CD4-positive, alpha-beta T cell treated with Interleukin-2 at 100 ng/mL for 4 hours (primary cell): ENCODE data around the gene HTR4.

Experiments
- DNase-seq: peaks from one replicate; pipeline ENCODE4 v3.0.0-alpha.2; 2020; ENCODE audit warnings: low spot score

HTR4 gene

DNA sequence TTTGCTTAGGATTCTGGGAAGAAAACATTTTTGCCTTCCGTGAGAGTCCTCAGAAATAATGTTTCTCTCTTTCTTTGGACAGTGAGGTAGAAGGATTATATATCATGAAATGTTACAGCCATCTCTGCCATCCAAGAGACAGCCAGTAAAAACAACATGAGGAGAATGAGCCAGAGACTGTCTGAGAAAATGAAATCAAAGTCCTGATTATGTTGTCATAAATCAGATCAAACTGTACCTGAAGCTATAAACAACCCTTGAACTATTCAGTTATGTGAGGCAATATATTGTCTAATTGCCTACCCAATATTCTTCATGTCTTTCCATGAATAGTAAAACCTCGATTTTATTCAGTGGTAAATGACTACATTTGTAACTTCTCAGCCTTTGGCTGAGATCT lies 9.2 kb upstream of the HTR4 start:
- no peak for DNase-seq

GRCh38 chr5:148660346-148660660 lies 6.0 kb upstream of the HTR4 start:
- no peak for DNase-seq

DNA sequence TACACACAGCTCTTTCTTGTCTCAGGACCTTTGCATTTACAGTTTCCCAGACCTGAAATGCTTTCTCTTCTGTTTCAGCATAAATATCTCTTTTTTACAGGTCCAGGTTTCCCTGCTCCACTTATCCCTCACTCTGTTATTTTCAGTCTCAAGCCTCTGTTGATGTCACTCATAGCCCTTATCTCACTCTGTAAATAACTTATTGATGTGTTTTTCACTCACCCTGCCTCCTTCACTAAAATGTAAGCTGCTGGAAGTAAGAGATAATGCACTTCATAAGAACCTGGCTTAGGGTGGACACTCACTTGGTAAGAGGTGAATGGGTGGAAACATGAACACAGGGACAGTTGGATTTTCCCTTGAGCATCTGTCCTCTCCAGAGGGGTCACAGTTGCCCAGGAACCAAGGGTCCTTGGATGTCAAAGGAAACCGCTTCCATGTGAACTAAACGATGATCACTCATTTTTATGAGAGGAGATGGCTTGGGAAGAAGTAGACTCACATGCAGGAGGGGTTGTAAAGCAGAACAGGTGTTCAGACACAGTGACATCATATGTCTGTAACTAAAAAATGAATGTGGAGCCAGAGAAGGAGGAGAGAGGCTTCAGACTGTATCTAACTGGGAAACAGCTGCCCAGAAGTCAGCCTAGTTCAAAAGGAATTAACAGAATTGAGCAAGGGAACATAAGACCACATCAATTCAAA lies 5.5 kb upstream of the HTR4 start:
- DNase-seq, result no peak

- DNase-seq, result no peak
Observed at GRCh38 chr5:148653291-148653835, 964 bp downstream of the HTR4 start.

DNA sequence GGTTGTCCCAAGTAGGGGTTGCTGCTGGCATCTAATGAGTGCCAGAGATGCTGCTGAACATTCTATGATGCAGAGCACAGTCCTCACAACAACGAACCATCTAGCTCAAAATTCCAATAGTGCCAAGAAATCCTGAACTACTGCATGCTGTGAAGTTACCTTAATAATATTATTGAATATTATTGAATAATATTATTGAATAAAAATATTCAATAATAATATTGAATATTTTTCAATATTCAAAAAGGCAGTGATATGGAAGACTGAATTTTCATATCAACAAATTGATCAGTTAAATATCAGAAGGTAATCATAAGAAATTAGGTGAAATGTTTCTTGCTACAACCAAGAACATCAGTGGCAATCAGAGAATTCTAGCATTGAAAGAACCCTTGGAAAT lies 2.8 kb downstream of the HTR4 start:
- no peak for DNase-seq

DNA sequence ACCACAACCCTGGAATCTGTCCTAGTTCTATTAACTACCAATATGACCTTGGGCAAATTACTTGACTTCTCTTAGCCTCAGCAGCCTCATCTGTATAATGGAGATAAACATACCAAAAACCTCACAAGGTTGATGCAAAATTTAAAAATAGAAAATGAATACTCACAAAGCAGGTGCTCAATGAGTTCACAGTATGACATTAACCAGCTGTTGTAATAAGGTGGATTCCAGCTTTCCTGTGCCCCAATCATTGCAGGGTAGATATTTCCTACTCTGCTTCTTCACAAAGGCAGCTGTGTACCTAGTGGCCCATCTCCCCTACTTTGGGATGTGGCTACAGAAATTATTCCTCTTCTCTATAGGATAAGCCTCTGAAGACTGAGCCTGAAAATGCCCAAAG lies 8.8 kb downstream of the HTR4 start:
- DNase-seq, result no peak

GRCh38 chr5:148641735-148642134 lies 12.6 kb downstream of the HTR4 start:
- no peak for DNase-seq

DNA sequence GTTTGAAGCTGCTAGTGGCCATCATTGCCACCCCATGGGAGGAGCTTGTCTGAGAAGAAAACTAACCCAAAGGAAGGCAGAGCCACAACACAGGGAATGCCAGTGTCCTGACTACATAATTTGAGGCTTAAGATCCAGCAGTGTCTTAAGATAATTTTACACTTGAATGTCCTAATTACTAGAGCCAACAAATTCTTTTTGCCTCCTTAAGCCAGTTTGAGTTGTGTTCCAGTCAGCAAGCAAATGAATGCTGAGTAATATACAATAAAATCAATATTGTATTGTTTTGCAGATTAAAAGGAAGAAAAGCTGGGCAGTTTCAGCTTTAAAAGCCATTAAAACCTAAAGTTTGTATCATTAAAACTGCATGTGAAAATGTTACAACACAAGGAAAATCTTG lies 13.9 kb downstream of the HTR4 start:
- DNase-seq, result no peak

DNA sequence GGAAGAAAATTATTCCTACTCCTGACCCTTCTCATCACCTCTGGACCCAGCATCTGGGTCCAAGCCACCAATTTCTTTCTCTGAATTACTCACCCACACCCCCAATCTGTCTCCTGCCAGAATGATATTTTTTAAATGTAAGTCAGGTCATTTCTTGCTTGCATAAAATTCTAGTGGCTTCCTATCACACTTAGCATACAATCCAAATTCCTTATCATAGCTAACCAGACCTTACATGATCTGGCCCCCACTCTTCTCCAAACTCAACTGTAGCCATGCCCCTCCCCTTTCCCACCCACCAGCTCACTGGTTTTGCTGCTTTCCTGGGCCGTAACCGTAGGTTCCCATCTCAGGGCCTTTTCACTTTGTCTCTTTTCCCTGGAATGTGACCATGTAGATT lies 15.2 kb downstream of the HTR4 start:
- DNase-seq, result no peak

DNA sequence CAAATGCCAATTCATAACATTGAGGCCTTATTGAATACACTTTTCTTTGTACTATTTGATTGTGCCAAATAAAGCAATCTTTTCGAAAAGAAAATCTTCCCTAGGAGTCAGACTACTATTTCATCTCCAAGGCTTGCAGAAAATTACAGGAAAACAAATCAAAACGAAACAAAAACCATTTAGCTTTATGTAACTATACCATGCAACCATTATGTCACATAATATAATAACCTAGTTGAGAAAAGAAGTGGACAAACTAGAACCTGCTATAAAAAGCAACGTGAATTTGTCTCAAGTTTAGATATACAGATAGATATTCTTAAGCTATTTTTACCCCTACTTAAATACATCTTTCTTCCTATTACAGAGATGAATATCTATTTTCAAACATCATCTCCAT lies 18.0 kb downstream of the HTR4 start:
- DNase-seq, result no peak

DNA sequence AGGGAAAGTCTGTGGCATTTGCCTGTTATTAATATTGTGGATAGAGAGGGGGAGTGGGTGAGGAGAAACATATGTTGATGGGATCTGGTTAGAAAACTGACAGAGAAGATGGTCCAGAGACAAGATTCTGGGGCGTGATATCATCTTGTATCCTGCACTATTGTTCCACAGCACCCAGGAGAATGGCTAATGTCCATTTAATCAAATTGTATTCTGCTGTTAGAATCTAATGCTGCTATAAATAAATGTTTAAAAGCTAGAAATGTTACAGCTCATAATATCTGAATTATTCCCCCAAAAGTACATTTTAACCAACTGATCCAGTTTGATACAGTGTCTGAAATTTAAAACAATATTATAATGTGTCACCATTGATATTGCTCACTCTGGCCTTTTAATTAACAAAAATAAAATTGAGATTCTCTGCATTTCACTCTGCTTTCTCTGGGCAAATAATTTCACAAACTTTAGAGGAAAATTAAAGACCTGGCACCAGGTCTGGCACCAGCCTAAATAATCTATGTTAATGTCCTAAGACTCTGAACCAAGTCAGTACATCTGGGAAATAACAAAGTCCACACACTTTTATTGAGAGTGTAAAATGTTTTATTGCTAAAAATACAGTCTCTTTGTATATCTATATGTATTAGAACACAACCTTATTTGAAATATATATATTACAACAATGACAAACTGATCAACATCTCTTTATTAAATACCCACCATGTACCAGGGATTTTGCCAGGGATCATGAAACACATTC lies 18.8 kb downstream of the HTR4 start:
- DNase-seq, result no peak

GRCh38 chr5:148633067-148633377 lies 21.3 kb downstream of the HTR4 start:
- no peak for DNase-seq

DNA sequence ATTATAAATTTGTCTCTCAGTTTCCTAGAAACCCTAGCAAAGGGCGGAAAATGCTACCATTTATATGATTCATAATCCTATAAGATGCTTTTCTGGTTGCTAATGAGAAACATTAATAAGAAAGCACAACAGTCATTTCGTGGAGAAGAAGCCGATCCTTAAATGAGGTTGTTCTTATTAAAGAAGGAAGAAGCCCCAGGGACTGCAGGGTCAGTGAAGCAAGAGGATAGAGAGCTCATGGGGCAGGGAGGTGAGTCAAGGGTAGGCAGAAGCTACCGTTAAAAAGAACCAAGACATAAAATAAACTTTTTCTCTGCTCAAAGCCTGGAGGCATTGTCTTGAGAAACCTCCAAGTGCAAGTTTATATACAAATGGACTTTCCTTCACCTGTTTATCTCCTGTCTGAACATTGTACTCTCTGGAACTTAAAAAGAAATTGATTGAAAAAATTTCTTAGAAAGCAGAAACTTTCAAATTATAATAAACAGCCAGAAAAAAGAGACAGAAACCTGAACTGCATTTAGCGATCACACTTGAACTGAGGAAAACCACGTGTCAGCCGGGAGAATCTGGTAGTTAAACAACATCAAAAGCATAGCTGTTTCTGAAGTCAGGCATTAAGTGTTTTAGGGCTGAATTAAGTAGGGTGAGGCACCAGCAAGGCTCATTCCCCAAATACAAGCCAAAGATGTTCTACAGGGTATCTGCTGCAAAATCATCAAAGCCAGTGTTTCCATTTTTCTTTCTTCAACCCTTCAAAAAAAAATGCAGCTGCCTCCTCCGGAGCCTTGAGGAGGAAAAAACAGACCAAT lies 21.9 kb downstream of the HTR4 start:
- no peak for DNase-seq

GRCh38 chr5:148626986-148627385 lies 27.3 kb downstream of the HTR4 start:
- no peak for DNase-seq

- no peak for DNase-seq
Observed at GRCh38 chr5:148626081-148626613, 28.2 kb downstream of the HTR4 start.

DNA sequence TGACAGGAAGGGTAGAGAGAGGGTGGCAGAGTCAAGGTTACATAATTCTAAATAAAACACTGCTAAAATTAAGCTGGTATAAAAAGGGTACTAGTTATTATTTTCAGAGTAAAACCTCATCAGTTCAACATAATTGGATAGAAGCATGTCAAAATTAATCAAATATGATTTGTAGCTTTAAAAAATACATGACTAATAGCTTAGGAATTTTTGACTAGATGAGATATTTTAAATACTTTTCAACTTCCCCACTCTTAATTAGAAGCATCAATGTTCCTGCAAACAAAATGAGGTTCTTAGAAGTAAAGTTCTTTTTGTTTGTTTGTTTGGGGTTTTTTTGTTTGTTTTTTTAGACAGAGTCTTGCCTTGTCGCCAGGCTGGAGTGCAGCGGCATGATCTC lies 29.1 kb downstream of the HTR4 start:
- DNase-seq, result no peak

DNA sequence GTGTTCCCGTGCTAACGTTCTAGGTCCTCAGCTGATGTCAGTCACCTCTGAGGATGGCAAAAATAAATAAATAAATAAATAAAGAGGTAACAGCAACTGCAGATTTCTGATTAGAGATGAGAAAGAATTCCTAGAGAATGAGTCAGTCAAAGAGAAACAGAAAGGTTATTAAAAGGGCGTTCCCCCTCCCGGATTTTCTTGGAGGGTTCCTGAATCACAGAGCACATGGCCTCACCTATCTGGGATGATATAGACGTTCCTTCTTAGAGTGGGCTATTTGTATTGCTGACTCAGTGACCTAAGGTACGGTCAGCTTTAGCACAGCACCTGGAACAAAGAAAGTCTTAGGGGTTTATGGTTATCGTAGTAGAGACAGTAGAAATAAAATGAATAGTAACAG lies 30.6 kb downstream of the HTR4 start:
- no peak for DNase-seq

- DNase-seq, result no peak
Observed at GRCh38 chr5:148623101-148623500, 31.2 kb downstream of the HTR4 start.

DNA sequence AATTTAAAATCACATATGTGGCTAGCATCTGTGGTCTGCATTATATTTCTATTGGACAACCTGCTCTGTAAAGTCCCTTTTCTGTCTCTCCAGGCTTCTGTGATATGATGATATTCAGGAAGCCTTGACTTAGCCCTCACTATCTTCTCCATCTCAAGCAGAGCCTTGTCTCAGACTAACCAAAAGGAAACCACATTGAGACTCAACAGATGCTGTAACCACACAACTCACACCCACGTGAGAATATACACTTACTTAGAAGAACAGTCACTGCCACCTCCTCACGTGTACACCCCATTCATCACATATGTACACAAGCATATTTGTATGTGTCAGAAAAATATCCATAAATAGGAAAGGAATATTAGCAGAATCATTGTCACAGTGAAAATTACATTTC lies 33.6 kb downstream of the HTR4 start:
- DNase-seq, result peak; percentile 46

DNA sequence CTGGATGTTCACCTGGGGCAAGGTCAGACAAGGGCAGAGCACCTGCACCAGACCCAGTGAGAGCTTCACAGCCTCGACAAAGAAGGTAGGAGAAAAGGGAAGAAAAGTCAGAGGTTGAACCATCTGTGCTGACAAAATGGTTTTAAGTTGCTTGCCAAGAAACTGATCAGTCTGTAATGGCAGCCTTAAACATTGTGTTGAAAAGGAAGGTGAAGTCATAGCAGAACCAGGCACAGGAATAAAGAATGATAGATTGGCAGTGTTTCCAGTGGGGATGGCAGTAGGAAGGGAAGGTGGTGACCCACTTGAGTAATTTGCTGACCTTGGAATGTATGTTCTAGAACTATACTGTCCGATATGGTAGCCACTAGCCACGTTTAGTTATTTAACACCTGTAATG lies 34.2 kb downstream of the HTR4 start:
- DNase-seq, result no peak

- DNase-seq, result no peak
Observed at GRCh38 chr5:148619484-148619883, 34.8 kb downstream of the HTR4 start.

- DNase-seq, result no peak
Observed at GRCh38 chr5:148615644-148616275, 38.6 kb downstream of the HTR4 start.
